Activated gamma-delta T cell treated with anti-CD3 and anti-CD28 coated beads, Interleukin-2, amount 50 U/mL, for 16 hours (primary cell): ENCODE results near the gene NUTF2.

Experiments used
- DNase-seq: peaks from one replicate; pipeline ENCODE4 v3.0.0-alpha.2; 2020; ENCODE audit warnings: low read depth

Gene NUTF2

DNA sequence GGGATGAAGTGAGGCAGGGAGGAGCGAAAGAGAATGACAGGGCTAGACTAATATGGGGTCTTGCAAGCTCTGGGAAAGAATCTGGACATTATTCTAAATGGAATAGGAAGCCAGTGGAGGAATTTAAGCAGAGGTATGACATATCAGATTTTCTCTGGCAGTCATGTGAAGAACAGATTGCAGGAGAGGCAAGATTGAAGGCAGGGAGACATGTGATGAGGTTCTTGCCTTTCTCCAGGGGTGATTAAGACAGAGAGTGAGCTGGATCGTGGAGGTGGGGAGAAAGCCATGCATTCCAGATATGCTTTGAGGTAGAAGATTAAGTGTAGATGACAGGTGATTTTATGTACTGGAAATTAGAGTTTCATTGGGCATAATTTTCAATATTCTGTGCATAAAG is 8.9 kb upstream of the NUTF2 start:
- no peak for DNase-seq

DNA sequence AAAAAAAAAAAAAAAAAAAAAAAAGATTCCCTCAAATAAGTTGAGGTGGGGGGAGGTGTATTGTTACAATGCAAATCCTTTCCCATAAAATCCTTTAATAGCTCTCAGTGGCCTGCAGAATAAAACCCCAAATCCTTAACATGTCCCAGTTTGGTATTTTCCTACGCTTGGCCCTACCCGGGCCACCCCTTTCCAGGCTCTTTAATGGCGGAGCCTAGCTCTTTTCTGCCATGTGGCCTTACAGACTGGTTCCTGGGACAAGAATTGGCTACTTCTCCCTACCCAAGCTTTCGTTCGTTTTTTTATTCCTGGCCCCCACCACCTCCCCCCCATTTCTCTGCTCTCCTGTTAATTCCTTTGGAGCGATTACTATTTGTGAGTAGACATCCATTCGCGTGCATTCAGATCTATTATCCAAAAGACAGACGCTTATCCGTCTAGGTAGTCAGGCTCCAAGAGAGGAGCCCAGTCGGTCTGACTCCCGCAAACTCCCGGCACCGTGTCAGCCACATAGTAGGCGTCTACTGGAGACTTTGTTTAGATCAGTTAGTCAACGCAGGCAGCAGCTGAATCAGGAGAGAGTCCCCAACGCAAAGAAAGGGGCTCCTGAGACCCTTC is 5.4 kb upstream of the NUTF2 start:
- DNase-seq = no peak

DNA sequence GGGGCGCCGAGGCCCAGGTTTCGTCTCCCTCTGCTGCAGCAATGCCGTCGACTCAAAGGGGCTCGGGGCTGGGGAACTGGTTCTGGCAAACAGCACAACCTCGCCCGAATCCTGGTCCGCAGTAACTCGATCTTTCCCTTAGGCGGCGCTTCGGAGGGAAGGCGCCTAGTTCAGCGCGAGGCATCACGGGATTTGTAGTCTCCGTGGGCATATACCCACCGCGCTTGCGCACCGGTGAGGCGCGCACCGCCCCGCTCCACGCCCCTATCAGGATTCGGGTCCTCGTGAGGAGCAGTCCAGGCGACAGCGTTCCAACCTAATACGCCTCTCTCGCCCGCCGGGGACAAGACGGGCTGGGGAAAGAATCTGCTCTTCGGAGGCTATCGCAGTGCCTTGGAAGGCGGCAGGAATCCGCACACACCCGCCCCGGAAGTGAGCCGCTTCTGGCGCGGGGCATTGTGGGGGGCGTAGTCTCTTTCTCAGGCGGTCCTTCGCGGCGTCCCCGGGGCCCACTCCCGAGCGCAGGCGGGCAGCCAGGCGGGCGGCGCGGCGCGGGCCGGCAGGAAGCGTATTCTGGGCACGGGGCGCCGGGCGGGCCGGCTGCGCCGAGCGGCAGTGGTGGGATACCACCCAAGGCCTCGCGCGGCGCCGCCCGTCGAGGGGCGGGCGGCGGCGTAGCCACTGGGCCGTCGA is 4.8 kb upstream of the NUTF2 start, which contains the start of gene THAP11:
Gene THAP11 (plus strand): TSS at position 505 of the 693 bp plus-strand sequence. CDS start 235 bp downstream, outside the sequence.
- peak; percentile 91 for DNase-seq

DNA sequence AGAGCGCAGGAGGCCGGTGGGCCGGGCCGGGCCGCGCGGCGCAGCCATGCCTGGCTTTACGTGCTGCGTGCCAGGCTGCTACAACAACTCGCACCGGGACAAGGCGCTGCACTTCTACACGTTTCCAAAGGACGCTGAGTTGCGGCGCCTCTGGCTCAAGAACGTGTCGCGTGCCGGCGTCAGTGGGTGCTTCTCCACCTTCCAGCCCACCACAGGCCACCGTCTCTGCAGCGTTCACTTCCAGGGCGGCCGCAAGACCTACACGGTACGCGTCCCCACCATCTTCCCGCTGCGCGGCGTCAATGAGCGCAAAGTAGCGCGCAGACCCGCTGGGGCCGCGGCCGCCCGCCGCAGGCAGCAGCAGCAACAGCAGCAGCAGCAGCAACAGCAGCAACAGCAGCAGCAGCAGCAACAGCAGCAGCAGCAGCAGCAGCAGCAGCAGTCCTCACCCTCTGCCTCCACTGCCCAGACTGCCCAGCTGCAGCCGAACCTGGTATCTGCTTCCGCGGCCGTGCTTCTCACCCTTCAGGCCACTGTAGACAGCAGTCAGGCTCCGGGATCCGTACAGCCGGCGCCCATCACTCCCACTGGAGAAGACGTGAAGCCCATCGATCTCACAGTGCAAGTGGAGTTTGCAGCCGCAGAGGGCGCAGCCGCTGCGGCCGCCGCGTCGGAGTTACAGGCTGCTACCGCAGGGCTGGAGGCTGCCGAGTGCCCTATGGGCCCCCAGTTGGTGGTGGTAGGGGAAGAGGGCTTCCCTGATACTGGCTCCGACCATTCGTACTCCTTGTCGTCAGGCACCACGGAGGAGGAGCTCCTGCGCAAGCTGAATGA is 4.0 kb upstream of the NUTF2 start:
- peak; percentile 45 for DNase-seq

DNA sequence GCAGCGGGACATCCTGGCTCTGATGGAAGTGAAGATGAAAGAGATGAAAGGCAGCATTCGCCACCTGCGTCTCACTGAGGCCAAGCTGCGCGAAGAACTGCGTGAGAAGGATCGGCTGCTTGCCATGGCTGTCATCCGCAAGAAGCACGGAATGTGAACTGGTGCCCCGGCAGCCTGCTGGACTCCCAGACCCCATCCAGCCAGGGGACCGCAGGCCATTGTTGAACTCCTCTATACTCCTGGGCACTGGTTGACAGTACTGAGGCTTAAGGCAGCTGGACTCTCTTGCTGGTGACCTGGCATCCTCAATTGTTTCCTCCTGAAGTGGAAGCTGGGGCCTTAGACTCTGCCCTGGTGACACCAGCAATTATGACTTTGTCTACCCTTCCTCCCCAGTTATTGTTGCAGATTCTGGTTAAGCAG is 3.4 kb upstream of the NUTF2 start:
- no peak for DNase-seq

DNA sequence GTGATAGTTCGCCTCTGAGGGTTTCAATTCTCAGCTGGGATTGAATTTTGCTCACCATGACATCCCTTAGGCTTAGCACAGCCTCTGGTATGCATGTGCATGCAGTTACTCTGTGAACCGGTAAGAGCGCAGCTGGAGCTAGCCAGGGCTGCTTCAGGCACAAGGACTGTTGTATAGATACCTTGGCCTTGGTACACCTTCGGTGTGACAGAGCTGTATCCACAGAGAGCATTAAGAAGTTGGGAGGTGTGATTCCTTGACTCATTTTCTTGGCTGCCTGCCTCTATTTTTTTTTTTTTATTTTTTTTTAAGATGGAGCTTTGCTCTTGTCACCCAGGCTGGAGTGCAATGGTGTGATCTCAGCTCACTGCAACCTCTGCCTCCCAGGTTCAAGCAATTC is 2.2 kb upstream of the NUTF2 start:
- no peak for DNase-seq

DNA sequence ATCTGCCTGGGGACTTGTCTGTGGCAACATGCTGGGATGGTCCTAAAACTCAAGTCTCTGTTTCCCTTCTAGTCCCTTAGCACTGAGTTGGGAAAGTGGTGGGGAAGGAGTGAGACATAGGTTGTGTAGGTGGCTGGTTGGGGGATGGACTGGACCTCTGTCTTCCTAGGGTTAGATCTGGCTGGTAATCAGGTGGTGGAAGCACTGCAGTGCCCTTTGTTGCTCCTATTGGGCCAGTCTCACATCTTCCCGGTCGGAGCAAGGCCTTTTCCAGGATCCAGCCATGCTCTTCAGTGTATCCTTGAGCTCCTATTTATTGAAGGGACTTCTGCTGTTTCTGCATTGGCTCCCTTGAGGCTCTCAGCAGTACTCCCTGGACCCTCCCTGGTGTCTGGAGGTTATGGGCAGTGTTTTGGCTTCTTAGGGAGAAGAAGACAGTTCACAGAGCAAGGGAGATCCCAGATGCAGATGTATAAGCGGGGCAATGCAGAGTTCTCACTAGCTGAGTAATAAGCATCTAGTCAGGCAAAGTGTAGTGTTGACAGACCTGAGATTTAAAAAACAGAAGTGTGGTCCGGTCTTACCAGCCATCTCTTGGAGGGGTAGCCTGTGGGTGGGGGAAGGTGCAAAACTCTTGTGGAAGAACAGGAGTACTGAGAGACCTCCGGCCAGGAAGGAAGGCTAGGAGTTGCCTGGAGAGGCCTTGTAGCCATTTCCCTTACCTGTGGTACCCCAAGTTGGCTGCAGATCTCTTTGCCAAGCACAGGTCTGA is 1.3 kb upstream of the NUTF2 start:
- no peak for DNase-seq

DNA sequence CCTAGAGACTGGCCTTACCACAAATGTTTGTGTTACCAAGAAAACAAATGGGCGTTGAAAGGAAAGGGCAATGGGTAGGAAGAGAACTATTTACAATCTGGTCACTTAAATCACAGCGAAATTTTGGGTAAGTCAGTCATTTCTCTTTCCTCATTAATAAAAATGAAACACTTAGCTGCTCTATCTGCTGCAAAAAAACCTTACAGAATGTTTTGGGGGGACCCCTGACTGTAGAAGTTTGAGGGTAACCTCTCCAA is 742 bp upstream of the NUTF2 start:
- DNase-seq = no peak

DNA sequence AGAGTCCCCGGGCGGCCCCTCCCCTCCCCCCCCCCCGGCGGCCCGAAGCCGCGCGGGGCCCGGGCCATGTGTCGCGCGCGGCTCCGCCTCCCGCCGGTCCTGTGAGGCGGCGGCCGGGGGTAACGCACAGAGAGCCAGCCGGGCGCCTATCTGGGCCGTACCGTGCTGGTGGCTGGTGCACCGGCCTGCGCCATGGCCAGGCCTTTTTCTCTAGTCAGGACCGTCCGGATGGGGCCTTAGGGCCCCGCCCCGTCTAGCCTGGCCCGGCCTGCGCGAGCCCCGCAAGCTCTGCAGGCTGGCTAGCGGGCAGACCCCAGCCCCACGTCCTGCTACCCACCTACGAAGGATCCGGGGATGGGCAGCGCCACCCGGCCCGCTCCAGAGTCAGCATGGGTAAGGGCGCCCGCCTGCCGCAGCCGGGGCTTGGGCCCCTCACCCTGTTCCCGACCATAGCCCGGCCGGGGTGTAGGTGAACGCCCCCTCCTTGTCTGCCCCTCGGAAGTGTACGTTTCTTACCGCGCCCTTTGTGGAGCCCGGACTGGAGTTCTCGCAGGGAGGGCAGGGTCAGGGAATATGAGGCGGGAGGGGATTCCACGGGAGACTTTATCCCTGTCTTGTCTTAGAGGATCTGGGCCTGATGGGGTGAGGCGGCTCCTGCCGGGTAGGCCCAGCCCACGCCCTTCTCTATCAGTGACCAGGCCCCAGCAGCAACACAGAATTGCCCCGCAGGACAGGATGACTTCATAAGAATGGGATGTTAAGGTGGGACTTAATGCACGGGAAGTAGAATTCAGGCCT is 530 bp downstream of the NUTF2 start, which contains the start of gene CENPT:
Gene CENPT (minus strand): TSS at position 630 of the 798 bp plus-strand sequence. CDS start 13,834 bp downstream, outside the sequence.
- DNase-seq = no peak

DNA sequence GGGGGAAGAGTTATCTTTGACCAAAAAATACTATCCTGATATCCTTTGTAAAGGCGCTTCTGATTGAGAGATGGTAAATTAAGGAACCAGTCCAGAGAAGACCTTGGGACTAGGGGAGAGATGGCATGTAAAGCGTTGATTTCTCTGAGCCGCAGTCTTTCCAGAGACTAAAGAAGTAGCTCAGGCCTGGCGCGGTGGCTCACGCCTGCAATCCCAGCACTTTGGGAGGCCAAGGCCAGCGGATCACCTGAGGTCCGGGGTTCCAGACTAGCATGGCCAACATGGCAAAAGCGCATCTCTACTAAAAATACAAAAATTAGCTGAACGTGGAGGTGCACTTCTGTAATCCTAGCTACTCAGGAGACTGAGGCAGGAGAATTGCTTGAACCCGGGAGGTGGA is 1.4 kb downstream of the NUTF2 start:
- DNase-seq = no peak

DNA sequence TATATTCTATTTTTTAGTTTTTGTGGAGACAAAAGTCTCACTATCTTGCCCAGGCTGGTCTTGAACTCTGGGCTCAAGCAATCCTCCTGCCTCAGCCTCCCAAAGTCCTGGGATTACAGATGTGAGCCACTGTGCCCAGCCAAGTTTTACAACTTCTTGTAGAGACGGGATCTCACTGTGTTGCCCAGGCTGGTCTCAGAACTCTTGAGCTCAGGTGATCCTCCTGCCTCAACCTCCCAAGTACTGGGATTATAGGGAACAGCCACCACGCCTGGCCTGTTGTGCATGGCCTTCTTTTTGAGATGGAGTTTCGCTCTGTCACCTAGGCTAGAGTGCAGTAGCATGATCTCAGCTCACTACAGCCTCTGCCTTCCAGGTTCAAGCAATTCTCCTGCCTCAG is 6.9 kb downstream of the NUTF2 start:
- DNase-seq = no peak

DNA sequence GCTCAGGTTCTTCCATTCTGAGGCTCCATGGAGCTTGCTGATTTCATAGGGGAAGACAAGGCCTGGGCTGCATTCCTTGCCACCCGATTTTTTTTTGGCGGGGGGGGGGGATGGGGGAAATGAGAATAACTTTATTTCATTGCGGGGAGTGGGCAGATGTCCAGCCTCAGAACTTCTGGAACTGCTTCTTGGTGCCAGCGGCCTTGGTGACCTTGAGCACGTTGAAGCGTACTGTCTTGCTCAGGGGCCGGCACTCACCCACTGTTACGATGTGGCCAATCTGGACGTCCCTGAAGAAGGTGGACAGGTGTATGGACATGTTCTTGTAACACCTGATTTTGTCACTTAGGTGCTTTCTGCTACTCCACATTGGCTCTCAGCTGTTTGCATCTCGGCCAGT is 9.1 kb downstream of the NUTF2 start:
- no peak for DNase-seq

DNA sequence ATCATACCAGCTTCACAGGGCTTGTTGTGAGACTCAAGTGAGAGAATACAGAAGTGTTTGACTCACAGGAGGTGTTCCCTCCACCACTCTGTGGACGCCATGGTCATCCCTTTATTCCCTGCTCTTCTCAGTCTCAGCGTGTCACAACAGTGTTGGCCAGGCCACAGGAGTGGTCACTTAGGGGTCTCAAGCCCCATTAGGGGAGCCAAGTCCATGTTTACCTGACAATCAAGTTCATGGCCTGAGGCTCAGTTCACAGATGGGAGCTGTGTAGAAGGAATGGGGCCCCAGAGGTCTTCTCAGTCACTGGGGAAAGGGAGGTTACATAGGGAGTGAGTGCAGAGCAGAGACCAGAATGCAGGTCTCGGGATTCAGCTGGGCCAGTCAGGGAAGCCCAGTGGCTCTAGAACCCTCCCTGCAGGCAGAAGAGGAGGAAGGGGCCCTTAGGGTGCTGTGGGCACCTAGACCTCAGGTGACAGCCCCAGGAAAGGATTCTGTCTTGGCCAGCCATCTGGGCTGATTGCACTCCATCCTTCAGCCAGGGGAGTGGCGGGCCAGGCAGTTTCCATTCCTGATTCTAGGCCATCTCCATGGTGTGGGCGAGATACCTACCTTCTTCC is 10.3 kb downstream of the NUTF2 start:
- DNase-seq = no peak

DNA sequence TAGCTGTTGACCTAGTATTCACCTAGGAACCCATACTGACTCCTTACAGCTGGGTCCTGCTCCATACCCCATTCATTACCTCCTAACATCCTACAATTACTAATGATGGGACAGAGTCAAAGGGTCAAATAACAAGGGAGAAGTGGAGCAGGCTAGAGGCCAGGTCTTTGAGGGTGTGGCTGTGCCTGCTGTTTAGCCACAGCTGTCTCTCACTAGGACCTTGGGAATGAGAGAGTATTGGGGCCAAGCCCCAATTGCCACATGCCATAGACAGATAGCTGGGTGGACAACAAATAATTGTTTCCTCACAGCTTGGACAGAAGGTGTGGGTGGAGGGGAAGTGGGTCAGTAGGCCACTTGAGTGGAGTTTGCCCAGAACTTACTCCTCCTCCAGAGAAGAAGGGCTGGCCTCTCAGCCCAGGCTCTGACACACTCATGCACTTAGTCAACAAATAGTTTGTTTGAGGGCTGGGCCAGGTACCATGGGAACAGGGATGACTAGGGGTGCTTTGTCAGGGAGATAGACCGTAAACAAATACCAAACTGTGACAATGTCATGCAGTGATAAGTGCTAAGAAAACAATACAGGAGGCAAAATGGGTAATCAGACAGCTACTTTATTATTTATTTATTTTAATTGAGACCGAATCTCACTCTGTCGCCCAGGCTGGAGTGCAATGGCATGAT is 11.0 kb downstream of the NUTF2 start:
- no peak for DNase-seq

DNA sequence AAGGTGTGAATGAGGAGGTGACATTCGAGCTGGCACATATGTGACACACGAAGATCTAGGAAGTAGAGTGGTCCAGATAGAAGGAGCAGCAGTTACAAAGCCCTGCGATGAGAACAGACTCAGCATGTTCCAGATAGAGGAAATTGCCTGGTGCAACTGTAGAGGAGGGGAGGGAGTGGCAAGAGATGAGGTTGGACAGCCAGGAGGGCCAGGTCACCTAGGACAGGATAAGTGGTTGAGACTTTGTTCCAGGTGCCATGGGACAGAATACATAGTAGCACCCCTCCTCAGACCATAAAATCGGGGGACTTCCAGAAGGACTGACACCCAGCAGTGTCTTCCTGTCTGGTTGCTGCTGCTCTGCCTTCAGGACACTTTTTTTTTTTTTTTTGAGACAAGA is 11.8 kb downstream of the NUTF2 start:
- no peak for DNase-seq

DNA sequence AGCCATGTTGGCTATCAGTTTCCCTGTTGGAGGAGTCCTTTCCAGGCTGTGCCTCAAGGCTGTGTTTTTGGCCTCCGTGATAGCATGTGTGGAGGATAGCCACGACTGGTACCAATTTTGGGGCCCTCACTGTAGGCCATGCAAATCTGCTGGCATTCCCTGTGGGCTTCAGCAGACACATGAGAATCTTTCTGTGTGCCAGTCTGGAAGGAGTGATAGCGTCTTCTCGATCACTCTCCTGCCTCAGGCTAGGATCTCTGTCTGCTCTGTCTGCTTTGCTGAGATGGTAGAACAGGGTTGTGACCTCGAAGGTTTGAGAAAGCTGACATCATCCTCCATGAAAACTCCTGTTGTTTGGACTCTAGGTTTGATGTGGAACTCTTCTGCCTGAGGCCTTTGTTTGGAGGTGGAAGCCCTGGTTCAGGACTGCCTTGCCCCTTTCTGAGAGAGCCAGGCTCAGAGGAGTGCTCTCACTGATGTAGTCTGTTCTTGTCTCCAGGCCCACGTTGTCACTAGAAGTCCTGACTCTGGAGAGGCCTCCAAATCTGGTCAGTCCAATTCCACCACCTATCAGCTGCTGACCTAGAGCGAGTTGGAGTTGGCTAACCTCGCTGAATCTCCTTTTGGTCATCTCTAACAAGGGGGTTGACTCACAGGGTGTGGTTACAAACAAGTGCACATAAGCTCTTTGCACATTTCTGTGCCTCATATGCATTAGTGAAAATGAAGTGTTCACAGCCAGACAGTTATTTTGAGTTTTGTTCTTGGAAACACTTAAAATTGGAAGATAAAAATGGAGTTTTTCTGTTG is 14.1 kb downstream of the NUTF2 start:
- no peak for DNase-seq

DNA sequence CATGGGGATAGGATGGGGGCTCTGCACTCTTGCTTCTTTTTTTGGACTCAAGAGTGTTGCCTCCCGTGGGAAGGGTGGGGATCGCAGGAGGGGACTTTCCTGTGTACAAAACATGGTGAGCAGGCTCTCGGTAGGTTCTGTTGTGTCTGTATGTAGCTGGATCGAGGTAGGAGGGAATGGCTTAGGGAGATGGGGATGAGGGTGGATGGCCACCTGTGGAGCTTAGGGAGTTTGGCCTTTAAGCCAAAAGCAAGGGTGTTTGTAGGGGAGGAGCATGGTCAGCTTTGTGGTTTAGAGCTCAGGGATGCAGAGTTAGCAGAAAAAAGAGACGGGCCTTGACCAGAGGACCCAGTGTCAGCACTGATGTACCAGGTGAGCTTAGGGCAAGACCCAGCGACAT is 15.1 kb downstream of the NUTF2 start:
- no peak for DNase-seq

DNA sequence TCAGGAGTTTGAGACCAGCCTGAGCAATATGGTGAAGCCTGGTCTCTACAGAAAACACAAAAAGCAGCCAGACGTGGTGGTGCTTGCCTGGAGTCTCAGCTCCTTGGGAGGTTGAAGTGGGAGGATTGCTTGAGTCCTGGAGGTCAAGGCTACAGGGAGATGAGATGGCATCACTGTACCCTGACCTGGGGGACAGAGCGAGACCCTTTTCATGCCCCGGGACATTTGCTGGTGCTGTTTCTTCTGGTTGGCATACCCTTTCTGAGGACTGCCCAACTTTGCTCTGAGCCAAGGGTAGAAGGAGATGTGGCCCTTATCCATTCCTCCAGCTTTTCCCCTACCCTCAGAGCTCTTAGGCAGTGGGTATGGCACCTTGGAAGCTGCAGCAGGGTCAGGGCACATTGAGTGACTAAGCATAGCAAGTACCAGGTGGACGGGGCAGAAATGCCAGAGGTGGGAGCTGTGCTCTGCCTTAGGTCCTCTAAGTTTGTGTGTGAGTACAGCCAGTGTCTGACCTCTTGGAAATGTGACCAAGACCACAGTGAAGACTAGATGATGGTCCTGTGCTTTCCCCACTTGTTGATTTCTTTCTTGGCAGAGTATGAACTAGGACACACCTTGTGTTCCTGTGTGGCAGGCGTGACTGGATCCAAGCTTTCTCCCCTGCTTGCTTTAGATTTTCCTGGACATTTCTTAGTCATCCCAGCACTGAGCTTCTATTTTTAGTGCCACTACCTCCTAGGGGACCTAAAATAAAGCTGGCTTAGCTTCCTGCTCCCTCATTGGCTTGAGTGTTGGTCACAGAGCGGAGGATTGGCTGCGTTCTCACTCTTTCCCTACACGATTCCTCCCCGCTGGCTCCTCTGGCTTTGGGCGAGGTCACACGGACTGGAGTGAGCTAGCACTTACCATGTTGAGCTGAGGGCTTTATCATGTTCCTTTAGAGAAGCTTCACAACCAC is 16.2 kb downstream of the NUTF2 start:
- no peak for DNase-seq
